ENCODE measurements around the gene NAA25. TPM values are rescaled to one million over a fixed set of nuclear protein-coding genes. Genes with fewer than 3 reads are reported as not detected.
"Not testable (repeated sequence)": the region's sequence is repeated elsewhere in the genome, so short reads cannot be mapped to it uniquely, and the experiment has no call there.

The NAA25 gene
- total RNA-seq, 4 donors from 2014 or later, result 22.4 to 37.1 (median 24.7) TPM

DNA sequence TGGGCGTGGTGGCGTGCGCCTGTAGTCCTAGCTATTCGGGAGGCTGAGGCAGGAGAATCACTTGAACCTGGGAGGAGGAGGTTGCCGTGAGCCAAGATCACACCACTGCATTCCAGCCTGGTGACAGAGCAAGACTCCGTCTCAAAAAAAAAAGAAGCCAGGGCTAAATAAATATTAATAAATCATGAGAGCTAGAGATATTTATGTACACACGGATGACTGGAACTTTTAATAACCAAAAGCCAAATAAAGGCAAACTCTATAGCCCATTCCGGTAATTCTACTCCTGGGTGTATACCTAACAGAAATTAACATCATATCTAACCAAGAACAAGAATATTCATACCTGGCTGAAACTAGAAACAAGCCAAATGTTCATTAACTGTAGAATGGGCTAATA lies 9.1 kb upstream of the NAA25 start:
- H3K4me1 ChIP-seq, result peaks cover 4 to 7% of the 10 kb centered on the region in 2 donors
- 91 to 96% methylated on average over 8 of the region's 8 CpGs for WGBS, 2 donors
- intact Hi-C loops (cut with DNase I), result no loop called here
- H3K27ac ChIP-seq, result no peak overlapping the region
- no peaks in the 10 kb centered on the region for H3K27me3 ChIP-seq
- H3K36me3 ChIP-seq, result no peaks in the 10 kb centered on the region
- no peak for DNase-seq
- H3K9me3 ChIP-seq, result no peaks in the 10 kb centered on the region
- H3K4me3 ChIP-seq (replicated peaks in 1 of 3), result no peak overlapping the region
- TF ChIP-seq CTCF (IDR thresholded peaks at IDR 0.05), result no peak
- TF ChIP-seq POLR2A (IDR thresholded peaks at IDR 0.05), result no peak

GRCh38 chr12:112116232-112117060 lies 7.9 kb upstream of the NAA25 start:
- Histone ChIP-seq H3K4me3 (replicated peaks in 1 of 3) (no peak overlapping the region), H3K27me3 (no peaks in the 10 kb centered on the region), H3K36me3 (no peaks in the 10 kb centered on the region), H3K27ac (peak overlapping the region in 1 of 3 donors; percentile 35), H3K4me1 (peaks cover 0 to 6% of the 10 kb centered on the region in 2 donors), H3K9me3 (no peaks in the 10 kb centered on the region)
- TF ChIP-seq POLR2A (IDR thresholded peaks at IDR 0.05), result no peak
- WGBS, 2 donors, result 46 to 53% methylated on average over 7 of the region's 7 CpGs
- peak; percentile 13 to 20 for DNase-seq
- intact Hi-C loops (cut with DNase I), result no loop called here

DNA sequence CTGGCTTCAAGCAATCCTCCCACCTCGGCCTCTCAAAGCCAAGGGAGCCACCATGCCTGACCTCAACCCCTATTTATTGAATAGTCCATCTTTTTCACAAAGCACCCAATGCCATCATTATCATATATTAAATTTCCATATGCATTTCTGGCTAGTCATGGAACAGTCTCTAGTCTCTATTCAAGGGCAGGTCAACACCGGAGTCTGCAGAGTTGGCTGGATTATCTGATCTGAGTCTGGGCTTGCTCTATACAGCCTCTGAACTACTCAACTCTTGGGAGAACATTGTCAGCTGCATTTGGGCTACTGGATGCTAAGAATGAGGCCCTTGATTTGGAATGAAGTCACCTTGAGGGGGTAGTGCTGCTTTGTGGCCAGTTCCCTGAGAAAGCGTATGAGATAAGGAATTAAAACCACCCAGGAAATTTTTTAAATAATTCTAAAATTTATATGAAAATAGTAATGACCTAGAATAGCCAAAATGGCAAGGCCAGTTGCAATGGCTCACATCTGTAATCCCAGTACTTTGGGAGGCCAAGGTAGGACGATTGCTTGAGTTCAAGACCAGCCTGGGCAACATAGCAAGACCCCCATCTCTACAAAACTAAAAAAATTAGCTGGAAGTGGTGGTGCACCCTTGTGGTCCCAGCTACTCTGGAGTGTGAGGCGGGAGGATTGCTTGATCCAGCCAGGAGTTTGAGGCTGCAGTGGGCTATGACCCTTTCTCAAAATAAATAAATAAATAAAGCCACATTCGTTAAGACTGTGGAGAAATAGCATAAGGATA lies 6.9 kb upstream of the NAA25 start:
- DNase-seq, result no peak
- Histone ChIP-seq H3K27ac (no peak overlapping the region), H3K4me3 (replicated peaks in 1 of 3) (no peak overlapping the region), H3K36me3 (no peaks in the 10 kb centered on the region), H3K9me3 (no peaks in the 10 kb centered on the region), H3K27me3 (no peaks in the 10 kb centered on the region), H3K4me1 (peaks cover 0 to 6% of the 10 kb centered on the region in 2 donors)
- intact Hi-C loops (cut with DNase I), result no loop called here
- 92 to 94% methylated on average over 6 of the region's 6 CpGs for WGBS, 2 donors
- TF ChIP-seq CTCF (IDR thresholded peaks at IDR 0.05) (no peak), POLR2A (IDR thresholded peaks at IDR 0.05) (no peak)

GRCh38 chr12:112112409-112113133 lies 4.0 kb upstream of the NAA25 start:
- peak in 1 of 2 donors; percentile 31 for DNase-seq
- WGBS, 2 donors, result 81 to 83% methylated on average over 6 of the region's 6 CpGs
- Histone ChIP-seq H3K9me3 (no peaks in the 10 kb centered on the region), H3K4me1 (peaks cover 11 to 12% of the 10 kb centered on the region in 2 donors), H3K27ac (peak overlapping the region in 1 of 3 donors; percentile 33), H3K36me3 (no peaks in the 10 kb centered on the region), H3K27me3 (no peaks in the 10 kb centered on the region), H3K4me3 (replicated peaks in 1 of 3) (no peak overlapping the region)
- TF ChIP-seq POLR2A (IDR thresholded peaks at IDR 0.05) (no peak), CTCF (IDR thresholded peaks at IDR 0.05) (no peak)
- intact Hi-C loops (cut with DNase I), result no loop called here

GRCh38 chr12:112111931-112112330 lies 3.3 kb upstream of the NAA25 start:
- TF ChIP-seq CTCF (IDR thresholded peaks at IDR 0.05) (peak in 1 of 6 experiments; percentile 5), POLR2A (IDR thresholded peaks at IDR 0.05) (no peak)
- peak in 1 of 2 donors; percentile 9 for DNase-seq
- no peaks in the 10 kb centered on the region for H3K36me3 ChIP-seq
- H3K4me1 ChIP-seq, result peaks cover 14 to 17% of the 10 kb centered on the region in 2 donors
- no peak overlapping the region for H3K4me3 ChIP-seq (replicated peaks in 1 of 3)
- no peaks in the 10 kb centered on the region for H3K27me3 ChIP-seq
- H3K27ac ChIP-seq, result no peak overlapping the region
- intact Hi-C loops (cut with DNase I), result no loop called here
- no peaks in the 10 kb centered on the region for H3K9me3 ChIP-seq
- 76 to 81% methylated on average over 5 of the region's 5 CpGs for WGBS, 2 donors

DNA sequence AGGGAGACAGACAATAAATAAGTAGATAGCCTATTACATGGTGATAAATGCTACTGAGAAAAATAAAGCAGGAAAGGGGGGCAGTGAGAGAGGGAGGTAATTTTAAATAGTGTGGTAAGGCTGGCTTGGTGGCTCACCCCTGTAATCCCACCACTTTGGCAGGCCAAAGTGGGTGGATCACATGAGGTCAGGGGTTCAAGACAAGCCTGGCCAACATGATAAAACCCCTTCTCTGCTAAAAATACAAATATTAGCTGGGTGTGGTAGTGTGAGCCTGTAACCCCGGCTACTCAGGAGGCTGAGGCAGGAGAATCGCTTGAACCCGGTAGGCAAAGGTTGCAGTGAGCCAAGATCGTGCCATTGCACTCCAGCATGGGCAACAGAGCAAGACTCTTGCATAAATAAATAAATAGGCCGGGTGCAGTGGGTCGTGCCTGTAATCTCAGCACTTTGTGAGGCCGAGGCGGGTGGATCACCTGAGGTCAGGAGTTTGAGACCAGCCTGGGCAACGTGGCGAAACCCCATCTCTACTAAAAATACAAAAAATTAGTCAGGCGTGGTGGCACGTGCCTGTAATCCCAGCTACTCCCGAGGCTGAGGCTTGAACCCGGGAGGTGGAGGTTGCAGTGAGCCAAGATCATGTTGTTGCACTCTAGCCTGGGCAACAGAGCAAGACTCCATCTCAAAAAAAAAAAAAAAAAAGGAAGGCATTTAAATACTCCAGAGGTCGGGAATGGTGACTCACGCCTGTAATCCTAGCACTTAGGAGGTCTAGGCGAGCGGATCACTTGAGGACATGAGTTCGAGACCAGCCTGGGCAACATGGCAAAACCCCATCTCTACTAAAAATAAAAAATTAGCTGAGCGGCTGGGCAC lies 2.4 kb upstream of the NAA25 start:
- DNase-seq; H3K27ac ChIP-seq; H3K27me3 ChIP-seq; H3K9me3 ChIP-seq; intact Hi-C loops (cut with DNase I); H3K36me3 ChIP-seq; H3K4me3 ChIP-seq (replicated peaks in 1 of 3): not testable (repeated sequence)
- peaks cover 15 to 17% of the 10 kb centered on the region in 2 donors for H3K4me1 ChIP-seq
- WGBS, 2 donors, result 70 to 78% methylated on average over 15 to 20 of the region's 20 CpGs
